GM21786 (cell line): Measurements from ENCODE around the gene MCAM.

ENCODE experiments used
- ATAC-seq: cut with Tn5 transposase; IDR thresholded peaks from one replicate; pipeline ENCODE4 v1.9.1; 2021; ENCODE audit not compliant: unreplicated experiment

MCAM gene

DNA sequence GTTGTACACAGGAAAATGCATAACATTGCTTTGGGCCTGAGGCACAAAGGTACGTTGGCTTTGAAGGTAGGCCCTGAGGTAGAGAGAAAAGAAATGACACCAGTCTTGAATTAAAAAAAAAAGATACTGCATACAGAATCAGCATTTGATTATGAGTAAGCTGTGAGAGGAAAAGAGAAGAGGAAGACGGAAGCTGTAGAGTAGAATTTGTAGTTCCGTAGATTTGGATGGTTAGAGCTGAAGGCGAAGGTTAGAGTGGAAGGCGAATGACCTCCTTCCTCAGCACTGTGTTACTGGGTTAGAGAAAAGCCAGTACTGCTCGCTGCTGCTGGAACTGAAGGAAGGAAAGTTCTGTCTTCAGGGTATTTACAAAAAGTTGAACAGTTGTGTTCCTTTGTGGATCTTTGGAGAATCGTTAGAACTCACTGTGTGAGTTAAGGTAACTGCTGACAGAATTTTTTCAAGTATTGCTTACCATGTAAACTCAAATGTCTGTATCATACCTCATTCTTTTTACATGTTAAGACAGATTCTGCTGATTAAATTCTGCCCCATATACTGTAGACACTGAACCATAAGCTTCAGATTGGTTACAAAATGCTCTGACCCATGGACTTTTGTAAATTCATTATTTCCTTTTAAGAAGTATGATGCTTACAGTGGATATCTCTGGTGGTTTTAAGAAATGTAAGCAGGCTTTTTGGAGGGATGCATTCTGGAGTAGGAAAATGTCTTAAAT, 50.2 kb downstream of the MCAM start:
- ATAC-seq = no peak

DNA sequence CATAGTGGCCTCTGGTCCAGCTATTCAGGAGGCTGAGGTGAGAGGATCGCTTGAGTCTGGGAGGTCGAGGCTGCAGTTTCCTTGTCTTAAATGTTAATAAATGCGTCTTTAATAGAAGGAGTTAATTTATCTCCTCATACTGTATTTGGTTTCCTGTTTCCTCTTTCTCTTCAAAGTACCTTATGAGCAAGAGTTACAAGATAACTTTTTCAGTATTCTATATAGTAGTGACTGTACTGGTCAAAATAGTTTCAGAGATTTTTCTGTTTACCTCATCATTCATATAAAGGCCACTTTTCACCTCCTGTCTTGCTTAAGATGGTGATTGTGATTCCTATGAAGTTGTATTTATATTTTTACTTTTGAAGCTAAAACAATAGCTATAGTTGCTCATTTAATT, 50.9 kb downstream of the MCAM start:
- ATAC-seq = no peak

DNA sequence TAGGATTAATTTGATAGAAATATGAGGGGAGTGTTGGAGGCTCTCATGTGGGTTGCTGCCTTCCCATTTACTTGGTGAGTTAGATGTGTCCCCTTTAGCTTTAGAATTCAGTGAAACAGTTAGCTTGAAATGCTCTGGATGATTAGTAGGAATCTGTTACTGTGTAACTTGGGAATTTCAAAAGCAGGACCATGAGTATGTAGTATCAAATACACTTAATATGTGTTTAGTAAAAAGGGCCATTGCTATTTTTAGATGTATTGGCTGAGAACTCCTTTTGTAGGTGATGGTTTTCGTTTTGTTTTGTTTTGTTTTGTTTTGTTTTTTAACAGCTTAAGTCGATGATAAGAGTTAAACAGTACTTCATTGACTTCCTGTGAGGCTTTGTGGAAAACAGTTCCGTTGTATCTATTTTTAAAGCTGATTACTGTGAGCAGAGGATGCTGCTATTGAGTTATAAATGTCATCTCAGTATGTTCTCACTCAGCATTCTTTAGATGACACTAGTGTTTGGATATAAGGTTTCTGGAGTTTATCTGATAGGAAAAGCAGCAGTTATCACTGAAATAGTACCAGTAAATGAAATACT, 53.5 kb downstream of the MCAM start:
- no peak for ATAC-seq

DNA sequence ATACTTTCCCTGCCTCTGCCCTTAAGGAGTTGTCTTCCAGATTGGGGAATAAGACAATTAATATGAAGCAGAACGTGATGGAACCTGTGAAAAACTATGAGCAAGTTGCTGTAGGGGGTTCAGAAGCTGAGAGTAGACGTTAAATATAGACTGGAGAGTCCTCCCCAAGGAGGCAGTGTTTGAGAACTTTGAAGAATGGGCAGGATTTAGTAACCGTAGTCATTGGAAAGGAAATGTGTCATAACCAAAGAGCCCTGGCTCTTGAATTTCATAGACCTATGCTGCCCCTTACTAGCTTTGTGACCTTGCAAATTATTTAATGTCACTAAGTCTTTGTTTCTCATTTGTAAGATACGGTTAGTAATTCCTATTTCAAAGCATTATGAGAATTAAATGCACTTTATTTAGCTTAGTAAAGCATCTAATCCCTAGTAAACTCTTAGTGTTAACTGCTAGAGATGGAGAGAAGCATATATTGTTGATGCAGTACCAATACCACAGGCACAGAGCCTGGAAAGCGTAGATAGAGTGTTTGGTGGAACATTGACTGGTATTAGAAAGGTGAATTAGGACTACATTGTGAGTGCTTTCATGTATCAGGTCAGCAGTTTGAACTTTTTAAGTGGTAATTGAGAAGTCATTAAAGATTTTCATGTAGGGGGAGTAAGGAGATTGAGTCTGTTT, 54.1 kb downstream of the MCAM start:
- ATAC-seq = no peak

DNA sequence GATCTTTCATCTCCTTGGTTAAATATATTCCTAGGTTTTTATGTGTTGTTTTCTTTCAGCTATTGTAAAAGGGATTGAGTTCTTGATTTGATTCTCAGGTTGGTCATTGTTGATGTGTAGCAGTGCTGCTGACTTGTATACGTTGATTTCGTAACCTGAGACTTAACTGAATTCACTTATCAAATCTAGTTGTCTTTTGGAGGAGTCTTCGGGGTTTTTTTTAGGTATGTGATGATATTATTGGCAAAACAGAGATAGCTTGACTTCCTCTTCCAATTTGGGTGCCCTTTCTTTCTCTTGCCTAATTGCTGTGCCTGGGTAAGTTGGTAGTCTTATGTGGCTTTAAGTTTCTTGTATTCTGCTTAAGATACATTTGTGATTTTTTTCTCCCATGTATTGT, 57.9 kb downstream of the MCAM start:
- ATAC-seq = no peak
